Panc1 (cell line): ENCODE measurements around the gene TCF7. TPM values are rescaled to one million over a fixed set of nuclear protein-coding genes. Genes with fewer than 3 reads are reported as not detected.

ENCODE experiments used
- ATAC-seq: fragments of 200-7000 bp; cut with Tn5 transposase; 2 replicates; pipeline ENCODE4 v1.9.1; 2020; ENCODE audit warnings: mild to moderate bottlenecking, moderate library complexity
- BruUV-seq: library from RNA; stranded (reverse); fragments of 400-500 nt; replicated peaks from 2 replicates; lab custom pipeline; 2021; lab: Mats Ljungman, UMichigan
- CTCF ChIA-PET: fragments of 300-600 bp; sonication (Branson Sonifier 250); formaldehyde crosslinking; loops from one replicate; lab custom pipeline; 2022; ENCODE audit warnings: antibody characterized with exemption; lab: Charles Lee
- POLR2A ChIA-PET: fragments of 300-600 bp; sonication (Branson Sonifier 250); formaldehyde crosslinking; loops from one replicate; lab custom pipeline; 2022; ENCODE audit warnings: antibody characterized with exemption; lab: Charles Lee
- DNase-seq: peaks from one replicate; pipeline ENCODE4 v3.0.0-alpha.2; 2010; ENCODE audit warnings: low read depth, low spot score
- H3K27ac ChIP-seq: 2 replicates; pipeline ENCODE4 v1.5.1; 2011; ENCODE audit warnings: mild to moderate bottlenecking, low read length, inconsistent platforms
- H3K27me3 ChIP-seq: fragments of 200-500 bp; sonication (Bioruptor generic); 2 replicates; pipeline ENCODE4 v1.6.0; 2014; ENCODE audit warnings: low read length, inconsistent platforms; ENCODE audit not compliant: control insufficient read depth, insufficient read depth
- H3K36me3 ChIP-seq: fragments of 200-500 bp; sonication (Bioruptor generic); 2 replicates; pipeline ENCODE4 v1.5.1; 2014; ENCODE audit warnings: inconsistent platforms, mild to moderate bottlenecking, low read length, moderate library complexity; ENCODE audit not compliant: control insufficient read depth, insufficient read depth
- H3K4me1 ChIP-seq: 2 replicates; pipeline ENCODE4 v1.5.1; 2011; ENCODE audit warnings: inconsistent platforms, mild to moderate bottlenecking, low read length, moderate library complexity; ENCODE audit not compliant: control insufficient read depth, insufficient read depth
- H3K4me3 ChIP-seq, 2 experiments: 2 replicates each; pipeline ENCODE4 v1.5.1; 2011 to 2012; ENCODE audit warnings: low read depth in 2 of 2, low read length in 2 of 2, mild to moderate bottlenecking in 2 of 2, inconsistent platforms in 1 of 2, moderate library complexity in 1 of 2
- H3K9me3 ChIP-seq: fragments of 200-500 bp; sonication (Bioruptor generic); 2 replicates; pipeline ENCODE4 v1.5.1; 2014; ENCODE audit warnings: low read depth, mild to moderate bottlenecking, inconsistent platforms, low read length, moderate library complexity; ENCODE audit not compliant: control insufficient read depth, insufficient read depth
- POLR2AphosphoS5 ChIP-seq: IDR thresholded peaks from 2 replicates; pipeline ENCODE4 v1.6.1; 2012; ENCODE audit warnings: mild to moderate bottlenecking, low read depth, low read length, moderate library complexity
- SIN3A ChIP-seq: IDR thresholded peaks from 2 replicates; pipeline ENCODE4 v1.6.1; 2012; ENCODE audit warnings: low read depth, mild to moderate bottlenecking, low read length, moderate library complexity, borderline replicate concordance; ENCODE audit not compliant: insufficient read depth
- TCF7L2 ChIP-seq: IDR thresholded peaks from 2 replicates; pipeline ENCODE4 v1.6.1; 2011; ENCODE audit warnings: mild to moderate bottlenecking, low read depth, low read length, inconsistent platforms
- in situ Hi-C: cut with HindIII; loops from 2 replicates; pipeline ENCODE4 v1.10.0; 2016; ENCODE audit warnings: low sequenced_read_pairs, low pct_unique_long_range_greater_than_20kb
- intact Hi-C: fragments of 100-400 bp; cut with micrococcal nuclease; formaldehyde crosslinking; loops from one replicate; pipeline ENCODE4 v1.10.0; 2022; ENCODE audit not compliant: unreplicated experiment
- total RNA-seq: library from RNA; stranded (reverse); gene quantifications from one replicate; pipeline ENCODE4 v1.2.1, GENCODE V29; 2021; ENCODE audit not compliant: unreplicated experiment
- TF ChIP-seq, protein P1 (sequence below): fragments of 450-650 bp; IDR thresholded peaks from 2 replicates; pipeline ENCODE4 v1.5.1; 2017; ENCODE audit warnings: mild to moderate bottlenecking
- TF ChIP-seq, protein P2 (sequence below), 2 experiments: IDR thresholded peaks; 2 replicates each; pipeline ENCODE4 v1.6.1; 2011 to 2012; ENCODE audit warnings: low read depth in 2 of 2, control low read depth in 1 of 2, low read length in 1 of 2, mild to moderate bottlenecking in 1 of 2, moderate library complexity in 1 of 2; ENCODE audit not compliant: insufficient read depth in 1 of 2

TCF7 gene
- total RNA-seq, 1 experiment from 2014 or later = 24.0 TPM

DNA sequence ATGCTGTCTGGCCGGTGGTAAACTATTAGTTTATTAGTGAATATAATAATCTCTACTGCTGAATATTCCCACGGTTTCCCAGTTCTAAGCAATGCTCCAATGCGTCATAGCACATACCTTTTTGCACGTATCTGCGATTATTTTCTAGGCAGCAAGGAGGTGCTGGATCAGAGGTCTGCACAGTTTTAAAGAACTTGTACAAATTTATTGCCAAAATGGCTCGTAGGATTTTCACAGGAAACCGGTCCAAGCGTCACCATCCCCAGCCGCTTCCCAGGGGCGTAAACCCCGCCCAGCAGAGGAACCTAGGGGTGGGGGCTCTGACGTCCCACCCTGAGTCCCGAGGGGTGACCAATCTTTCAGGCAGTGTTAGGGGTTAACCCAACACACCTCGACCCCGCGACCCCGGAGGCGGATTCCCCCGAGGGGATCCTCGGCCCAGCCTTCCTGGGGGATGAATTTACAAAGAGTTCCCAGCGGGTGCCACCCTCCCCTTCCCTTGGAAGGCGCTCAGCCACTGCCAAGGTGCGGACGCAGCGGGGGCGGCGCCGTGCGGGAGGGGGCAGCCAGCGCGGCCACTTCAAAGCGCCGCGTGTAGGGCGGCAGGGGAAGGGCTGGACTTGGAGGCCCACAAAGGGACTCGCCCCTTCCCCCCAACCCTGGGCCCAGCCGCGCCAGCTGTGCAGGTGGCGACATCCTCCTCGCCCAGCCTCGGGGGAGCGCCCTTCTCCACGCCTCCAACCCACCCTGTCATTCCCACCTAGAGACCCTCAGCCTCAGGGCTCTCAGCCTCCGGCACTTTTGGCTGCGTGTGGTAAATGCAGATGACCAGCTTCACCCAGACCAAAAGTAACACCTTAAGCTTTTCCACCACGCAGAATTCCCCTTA, 43.5 kb upstream of the TCF7 start:
- peak; percentile 98 for TF ChIP-seq TCF7L2
- TF ChIP-seq, protein P1, sequence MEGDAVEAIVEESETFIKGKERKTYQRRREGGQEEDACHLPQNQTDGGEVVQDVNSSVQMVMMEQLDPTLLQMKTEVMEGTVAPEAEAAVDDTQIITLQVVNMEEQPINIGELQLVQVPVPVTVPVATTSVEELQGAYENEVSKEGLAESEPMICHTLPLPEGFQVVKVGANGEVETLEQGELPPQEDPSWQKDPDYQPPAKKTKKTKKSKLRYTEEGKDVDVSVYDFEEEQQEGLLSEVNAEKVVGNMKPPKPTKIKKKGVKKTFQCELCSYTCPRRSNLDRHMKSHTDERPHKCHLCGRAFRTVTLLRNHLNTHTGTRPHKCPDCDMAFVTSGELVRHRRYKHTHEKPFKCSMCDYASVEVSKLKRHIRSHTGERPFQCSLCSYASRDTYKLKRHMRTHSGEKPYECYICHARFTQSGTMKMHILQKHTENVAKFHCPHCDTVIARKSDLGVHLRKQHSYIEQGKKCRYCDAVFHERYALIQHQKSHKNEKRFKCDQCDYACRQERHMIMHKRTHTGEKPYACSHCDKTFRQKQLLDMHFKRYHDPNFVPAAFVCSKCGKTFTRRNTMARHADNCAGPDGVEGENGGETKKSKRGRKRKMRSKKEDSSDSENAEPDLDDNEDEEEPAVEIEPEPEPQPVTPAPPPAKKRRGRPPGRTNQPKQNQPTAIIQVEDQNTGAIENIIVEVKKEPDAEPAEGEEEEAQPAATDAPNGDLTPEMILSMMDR = no peak
- POLR2A ChIA-PET = no interaction called here
- peak; percentile 52 for ATAC-seq
- intact Hi-C loops (no loop called here), in situ Hi-C loops (no loop called here)
- CTCF ChIA-PET = interaction anchor here (1.3 kb wide), 1 partner anchor 32 kb away, joined by 3 read pairs; no protein-coding TSS in a partner anchor
- Histone ChIP-seq H3K27ac (0 out of 2 replicates have a peak overlapping the region, but pooled peaks have one; percentile 23), H3K36me3 (no peaks in the 10 kb centered on the region), H3K4me1 (no peaks in the 10 kb centered on the region; the same call in 1 of the 2 replicates), H3K9me3 (no peaks in the 10 kb centered on the region), H3K4me3 (peak overlapping the region; percentile 26 to 46), H3K27me3 (no peaks in the 10 kb centered on the region)
- no peak for DNase-seq
- no TSS peak for BruUV-seq

DNA sequence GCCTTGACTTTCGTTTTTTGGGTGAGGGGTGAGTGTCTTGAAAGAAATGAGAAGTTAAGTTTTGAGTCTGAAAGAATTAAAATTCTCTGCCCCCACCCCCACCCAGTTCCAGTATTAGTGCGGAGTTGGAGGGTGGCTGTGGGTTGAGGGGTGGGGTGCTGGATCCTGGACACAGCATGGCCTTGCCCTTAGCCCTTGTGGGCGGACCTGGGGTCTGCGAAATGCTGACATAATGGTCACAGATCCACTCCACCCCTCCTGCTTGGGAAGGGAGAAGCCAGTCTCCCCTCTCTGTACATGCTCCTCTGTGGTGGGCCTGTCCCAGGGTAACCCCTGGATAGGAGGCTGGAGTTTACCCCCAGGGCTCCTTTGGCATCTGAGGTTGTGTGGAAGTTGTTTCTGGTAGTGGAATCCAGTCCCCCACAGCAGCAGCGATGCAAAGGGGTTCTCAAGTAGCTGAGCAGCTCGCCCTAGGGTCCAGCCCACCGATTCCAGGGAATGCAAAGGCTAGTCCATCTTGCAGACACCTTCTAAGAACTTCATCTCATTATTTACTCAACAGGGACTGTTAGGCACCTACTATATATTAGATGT, 42.8 kb upstream of the TCF7 start:
- Histone ChIP-seq H3K9me3 (no peaks in the 10 kb centered on the region), H3K27me3 (no peaks in the 10 kb centered on the region), H3K4me1 (no peaks in the 10 kb centered on the region; the same call in 1 of the 2 replicates), H3K36me3 (no peaks in the 10 kb centered on the region), H3K27ac (0 out of 2 replicates have a peak overlapping the region, but pooled peaks have one; percentile 23), H3K4me3 (peak overlapping the region in 1 of 2 experiments; percentile 46; a peak in 1 of 4 replicates)
- no peak for ATAC-seq
- TF ChIP-seq POLR2AphosphoS5 (no peak), SIN3A (no peak), TCF7L2 (no peak)
- TF ChIP-seq, protein P2, sequence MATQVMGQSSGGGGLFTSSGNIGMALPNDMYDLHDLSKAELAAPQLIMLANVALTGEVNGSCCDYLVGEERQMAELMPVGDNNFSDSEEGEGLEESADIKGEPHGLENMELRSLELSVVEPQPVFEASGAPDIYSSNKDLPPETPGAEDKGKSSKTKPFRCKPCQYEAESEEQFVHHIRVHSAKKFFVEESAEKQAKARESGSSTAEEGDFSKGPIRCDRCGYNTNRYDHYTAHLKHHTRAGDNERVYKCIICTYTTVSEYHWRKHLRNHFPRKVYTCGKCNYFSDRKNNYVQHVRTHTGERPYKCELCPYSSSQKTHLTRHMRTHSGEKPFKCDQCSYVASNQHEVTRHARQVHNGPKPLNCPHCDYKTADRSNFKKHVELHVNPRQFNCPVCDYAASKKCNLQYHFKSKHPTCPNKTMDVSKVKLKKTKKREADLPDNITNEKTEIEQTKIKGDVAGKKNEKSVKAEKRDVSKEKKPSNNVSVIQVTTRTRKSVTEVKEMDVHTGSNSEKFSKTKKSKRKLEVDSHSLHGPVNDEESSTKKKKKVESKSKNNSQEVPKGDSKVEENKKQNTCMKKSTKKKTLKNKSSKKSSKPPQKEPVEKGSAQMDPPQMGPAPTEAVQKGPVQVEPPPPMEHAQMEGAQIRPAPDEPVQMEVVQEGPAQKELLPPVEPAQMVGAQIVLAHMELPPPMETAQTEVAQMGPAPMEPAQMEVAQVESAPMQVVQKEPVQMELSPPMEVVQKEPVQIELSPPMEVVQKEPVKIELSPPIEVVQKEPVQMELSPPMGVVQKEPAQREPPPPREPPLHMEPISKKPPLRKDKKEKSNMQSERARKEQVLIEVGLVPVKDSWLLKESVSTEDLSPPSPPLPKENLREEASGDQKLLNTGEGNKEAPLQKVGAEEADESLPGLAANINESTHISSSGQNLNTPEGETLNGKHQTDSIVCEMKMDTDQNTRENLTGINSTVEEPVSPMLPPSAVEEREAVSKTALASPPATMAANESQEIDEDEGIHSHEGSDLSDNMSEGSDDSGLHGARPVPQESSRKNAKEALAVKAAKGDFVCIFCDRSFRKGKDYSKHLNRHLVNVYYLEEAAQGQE (IDR thresholded peaks at IDR 0.05; ENCODE audit: insufficient read depth in 1 of 2, low read depth in 2 of 2, low read length in 1 of 2) = no peak
- TF ChIP-seq, protein P1 = no peak
- in situ Hi-C loops = no loop called here
- BruUV-seq = no TSS peak
- POLR2A ChIA-PET = no interaction called here
- CTCF ChIA-PET = interaction anchor here (1.3 kb wide), 1 partner anchor 32 kb away, joined by 3 read pairs; no protein-coding TSS in a partner anchor
- no peak for DNase-seq
- intact Hi-C loops = no loop called here
